HG03095 (cell line): ENCODE results near the gene GPR141.

ENCODE experiments used
- ATAC-seq: cut with Tn5 transposase; IDR thresholded peaks from one replicate; pipeline ENCODE4 v1.9.1; 2021; ENCODE audit warnings: moderate library complexity; ENCODE audit not compliant: unreplicated experiment

Gene GPR141

DNA sequence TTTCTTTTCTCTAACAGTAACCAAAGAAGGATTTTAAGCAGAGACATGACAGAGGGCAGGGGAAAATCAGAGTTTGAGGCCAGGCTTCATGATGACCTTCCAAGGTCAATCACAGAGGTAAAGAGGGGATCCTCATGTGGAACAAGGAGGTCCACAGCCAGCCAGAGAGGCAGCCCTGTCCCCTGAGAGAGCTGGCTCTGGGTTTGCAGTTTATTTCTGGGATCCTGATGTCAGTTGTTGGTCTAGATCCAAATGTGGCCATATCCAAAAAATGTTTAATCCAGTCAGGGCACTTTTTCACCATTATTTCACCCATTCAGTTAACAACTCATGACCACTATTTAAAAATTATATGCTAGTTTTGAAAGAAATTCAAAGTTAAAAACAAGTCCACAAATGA is 45.6 kb downstream of the GPR141 start:
- ATAC-seq, result no peak

DNA sequence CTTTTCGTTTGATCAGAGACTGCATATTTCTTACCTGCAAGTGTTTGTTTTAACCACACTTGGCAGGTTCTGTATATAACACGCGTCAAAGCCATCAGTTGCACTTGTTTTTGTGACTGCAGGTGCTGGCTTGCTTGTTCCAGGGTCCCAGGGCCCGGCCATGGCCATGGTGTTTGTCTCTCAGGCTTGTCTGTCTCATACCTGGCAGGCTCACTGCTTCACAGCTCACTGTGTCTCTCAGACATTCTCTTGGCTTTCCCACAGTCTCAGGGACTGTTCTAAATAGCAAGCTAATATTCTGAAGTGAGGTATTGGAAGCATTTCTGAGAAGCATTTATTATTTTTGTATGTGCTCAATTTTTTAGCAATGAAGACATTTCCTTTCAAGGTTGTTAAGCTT is 46.9 kb downstream of the GPR141 start:
- no peak for ATAC-seq

DNA sequence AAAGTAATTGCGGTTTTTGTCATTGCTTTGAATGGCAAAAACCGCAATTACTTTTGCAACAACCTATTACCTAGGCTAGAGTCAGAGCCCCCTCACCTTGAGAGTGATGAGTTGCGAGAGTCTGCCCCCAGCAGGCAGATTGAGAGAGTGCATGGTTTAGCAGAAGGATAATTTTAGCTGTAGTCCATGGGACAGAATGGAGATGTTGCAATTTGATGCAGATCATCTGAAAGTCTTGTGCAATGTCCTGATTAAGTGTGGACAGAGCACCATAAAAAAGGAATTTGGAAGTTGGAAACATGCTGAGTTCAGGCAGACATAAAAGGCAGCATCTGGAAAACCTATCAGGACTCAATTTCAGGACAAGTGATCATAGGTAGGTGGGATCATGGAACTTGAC is 48.7 kb downstream of the GPR141 start:
- peak; percentile 79 for ATAC-seq

DNA sequence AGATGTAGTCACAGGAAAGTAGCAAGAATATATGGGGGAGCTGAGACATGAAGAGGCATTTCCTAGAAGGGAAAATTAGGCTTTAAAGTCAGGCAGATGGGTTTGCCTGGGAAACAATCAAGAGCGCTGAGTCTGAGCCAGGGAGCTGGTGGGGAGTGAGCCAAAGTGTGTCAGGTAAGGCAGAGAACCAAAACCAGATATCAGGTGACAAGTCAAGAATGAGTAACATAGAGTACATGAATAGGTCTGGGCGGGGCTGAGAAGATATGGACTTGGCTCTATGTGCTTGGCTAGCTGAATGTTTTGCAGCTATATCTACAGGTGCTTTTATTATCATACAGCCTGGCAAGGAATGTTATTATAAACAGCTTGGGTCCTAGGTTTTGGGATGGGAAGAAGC is 49.3 kb downstream of the GPR141 start:
- ATAC-seq, result no peak

DNA sequence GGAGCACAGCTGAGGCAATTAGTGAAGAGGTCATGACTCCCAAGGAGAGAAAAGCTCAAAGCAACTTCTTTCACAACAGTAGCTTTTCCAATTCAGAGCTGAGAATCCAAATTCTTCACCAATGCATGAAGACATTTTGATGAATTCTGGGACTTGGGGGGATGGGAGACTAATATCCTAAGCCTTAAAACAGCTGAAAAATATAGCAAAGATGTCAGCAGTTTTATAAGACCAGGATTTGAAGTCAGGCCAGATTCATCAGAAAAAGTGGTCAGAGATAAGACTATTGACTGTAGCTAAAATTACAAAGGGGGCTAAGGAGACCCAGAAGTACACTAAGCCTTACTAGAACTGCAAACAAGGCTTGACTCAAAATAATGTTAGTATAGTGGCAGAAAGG is 51.6 kb downstream of the GPR141 start:
- ATAC-seq, result no peak

DNA sequence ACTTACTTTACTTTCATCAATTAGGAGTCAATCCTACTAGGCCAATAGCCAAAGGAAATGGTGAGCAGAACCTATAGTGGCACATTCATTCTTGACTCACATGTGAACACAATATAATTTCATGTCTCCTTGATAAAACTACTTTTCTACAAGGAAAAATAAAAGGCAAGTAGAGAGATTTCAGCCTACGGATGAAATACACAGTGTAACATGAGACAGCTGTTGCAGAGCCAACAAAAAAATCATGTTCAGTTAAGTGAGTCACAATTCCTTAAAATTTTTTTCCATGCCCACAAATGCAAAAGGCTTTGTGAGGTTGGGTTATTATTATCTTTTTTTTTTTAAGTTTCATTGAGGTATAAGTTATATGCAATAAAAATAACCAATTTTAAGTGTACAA is 54.8 kb downstream of the GPR141 start:
- no peak for ATAC-seq

DNA sequence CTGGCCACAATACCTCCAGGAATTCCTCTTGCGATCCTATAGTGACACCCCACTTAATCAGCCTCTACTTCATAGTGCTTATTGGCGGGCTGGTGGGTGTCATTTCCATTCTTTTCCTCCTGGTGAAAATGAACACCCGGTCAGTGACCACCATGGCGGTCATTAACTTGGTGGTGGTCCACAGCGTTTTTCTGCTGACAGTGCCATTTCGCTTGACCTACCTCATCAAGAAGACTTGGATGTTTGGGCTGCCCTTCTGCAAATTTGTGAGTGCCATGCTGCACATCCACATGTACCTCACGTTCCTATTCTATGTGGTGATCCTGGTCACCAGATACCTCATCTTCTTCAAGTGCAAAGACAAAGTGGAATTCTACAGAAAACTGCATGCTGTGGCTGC is 56.8 kb downstream of the GPR141 start:
- no peak for ATAC-seq

DNA sequence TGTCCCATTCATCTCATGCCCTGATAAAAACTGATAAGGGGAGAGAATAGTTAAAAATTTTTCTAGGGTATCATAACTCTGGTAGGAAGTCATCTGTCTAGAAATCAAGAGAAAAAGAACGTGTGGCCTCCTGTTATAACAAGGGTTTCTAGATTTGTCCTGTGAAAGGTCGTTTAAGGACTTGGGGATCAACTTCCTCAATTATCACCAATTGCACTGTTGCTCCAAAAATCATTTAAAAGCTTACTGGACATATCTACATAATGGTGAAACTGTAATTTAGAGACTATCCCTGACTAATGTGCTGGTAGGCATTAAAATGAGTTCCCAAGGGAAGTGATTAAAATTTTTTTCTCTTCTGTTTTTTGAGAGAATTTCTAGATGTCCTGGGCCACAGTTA is 58.2 kb downstream of the GPR141 start:
- ATAC-seq, result no peak

DNA sequence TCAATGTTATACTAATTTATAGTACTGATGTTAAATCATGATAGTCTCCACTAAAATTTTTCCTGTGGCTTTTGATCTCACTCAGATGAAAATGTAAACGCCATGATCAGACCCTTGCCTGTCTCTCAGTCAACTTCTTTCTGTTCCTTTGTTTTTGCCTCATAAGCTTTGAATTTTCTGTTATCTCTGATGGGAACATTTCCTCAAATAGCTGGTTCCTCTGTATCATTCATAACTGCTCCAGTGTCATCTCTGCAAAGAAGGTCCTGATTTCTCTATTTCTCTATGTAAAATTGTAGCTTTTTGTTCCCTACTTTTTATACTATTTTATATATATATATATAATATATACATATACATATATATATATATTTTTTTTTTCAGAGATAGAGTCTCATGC is 67.5 kb downstream of the GPR141 start:
- ATAC-seq, result no peak

DNA sequence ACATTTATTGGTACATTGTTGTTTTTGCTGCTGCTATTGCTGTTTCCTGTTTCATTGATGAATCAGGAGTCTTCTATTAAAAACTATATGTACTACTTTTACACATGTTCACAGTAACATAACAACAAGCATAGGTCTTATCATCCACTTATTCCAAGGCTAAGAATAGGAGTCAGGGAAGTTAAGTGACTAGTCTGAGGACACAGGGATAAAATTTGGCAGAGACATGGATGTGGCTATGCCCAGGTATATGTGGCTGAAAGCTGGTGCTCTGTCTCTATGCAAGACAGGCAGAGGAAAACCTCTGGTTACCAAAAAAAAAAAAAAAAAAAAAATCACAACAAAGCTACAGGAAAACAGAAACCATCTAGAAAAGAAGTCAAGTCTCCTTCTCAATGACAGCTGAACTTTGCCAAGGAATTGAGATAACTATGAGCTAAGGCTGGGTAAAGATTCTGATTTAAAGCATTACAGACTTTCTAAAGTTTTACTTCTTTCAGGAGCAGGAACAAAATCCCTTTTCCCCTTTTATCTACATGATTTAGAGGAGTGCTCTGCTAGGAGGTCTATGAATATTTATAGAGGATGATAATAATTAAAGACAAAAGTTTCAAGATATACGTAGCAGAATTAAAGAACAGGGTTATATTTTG is 70.0 kb downstream of the GPR141 start:
- ATAC-seq, result no peak

DNA sequence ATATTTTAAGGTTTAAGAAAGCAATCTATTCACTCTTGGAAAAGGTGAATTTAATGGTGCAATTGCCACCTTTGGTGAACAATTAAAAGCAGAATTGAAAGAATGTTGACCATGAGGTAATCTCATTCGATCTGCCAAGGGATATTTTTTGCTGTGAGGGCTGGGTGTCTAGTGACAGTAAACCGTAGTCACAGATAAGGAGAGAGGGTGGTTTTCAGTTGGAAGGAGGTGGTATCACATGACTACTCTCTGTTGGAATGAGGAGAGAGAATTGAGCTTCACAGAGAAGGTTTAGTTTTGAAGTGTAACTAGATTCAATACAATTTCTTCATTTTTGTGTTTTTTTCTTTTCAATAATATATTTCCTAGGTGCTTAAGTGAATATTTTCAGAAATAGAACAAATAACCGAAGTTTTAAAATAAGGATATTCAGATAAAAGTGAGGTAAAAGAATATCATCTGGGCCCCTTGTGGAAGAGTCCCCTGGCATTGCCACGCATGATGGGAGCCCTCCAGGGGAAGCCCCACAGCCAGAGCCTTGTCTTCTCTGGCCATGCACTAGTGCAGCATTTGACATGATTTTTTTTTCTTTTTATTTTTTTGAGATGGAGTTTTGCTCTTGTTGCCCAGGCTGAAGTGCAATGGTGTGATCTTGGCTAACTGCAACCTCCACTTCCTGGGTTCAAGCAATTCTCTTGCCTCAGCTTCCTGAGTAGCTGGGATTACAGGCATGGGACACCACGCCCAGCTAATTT is 73.4 kb downstream of the GPR141 start:
- no peak for ATAC-seq

DNA sequence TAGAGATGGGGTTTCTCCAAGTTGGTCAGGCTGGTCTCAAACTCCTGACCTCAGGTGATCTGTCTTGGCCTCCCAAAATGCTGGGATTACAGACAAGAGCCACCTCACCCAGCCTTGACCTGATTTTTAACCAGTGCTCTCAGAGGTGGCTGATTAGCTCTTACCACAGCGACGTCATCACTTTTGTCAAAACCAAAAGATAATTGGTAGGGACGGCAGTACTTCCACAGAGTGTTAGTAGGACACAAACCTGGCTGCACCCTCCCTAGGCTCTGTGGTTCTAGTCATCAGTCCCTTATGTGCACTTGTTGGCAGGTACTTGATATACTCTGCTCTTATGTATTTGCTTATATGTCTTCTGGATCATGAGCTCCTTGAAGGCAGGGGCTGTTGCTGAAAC is 74.0 kb downstream of the GPR141 start:
- no peak for ATAC-seq

DNA sequence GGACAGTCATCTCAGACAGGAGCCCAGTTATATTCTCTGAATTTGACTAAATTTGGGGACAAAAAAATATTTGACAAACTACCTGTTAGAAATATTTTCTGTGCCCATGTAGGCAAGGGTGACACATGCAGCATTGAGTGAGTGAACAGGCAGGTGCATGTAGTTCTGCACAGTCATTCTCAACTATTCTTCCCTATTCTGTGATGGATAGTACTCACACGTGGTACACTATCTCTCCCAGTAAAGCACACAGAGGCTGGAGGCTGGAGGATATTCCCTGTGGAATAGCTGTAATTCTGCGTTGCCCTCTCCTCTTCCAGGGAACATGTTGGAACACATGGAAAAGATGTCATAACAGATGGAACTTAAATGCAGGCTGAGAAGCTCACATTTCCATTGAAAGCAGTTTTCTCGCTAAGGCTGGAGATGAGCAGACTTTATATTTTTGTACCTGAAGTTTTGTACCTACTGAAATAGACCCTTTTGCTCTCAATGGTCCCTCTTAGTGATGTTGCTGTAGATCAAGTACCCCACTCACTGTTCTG is 75.0 kb downstream of the GPR141 start:
- ATAC-seq, result no peak

DNA sequence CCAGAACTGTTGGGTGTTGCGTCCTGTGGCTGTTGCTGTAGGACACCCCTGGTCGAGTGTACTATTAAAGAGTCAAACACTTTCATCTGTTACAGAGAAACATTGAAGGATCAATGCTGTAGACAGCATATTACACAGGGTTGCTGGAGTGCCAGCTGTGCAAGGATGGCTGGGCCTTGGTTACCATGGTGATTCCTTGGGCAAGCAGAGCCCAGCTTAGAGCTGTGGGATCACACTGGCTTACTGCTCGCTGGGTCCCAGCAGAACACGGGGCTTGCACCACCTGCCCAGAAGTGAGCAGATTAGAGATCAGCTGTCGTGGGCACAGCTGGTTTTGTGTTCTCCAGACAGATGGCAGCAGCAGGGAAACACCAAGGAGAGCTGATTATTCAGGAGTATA is 76.0 kb downstream of the GPR141 start:
- no peak for ATAC-seq

DNA sequence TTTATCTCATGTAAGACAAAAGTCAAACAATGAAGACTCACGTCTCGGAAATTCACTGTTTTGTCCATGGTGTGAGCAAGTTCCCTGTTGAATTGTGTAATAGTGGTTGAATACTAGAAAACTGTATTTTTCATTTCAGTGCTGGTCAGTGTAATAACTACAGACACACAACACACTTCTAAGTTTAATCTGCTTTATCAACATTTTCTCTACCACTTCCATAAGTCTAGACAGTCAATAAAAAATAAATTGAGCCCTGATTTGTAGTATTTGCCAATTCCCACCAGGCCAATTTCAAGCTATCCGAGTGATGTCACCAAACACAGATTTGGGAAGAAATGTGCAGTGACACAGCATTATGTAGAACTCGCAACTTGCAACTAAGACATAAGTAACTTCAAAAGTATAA is 81.9 kb downstream of the GPR141 start:
- ATAC-seq, result no peak

DNA sequence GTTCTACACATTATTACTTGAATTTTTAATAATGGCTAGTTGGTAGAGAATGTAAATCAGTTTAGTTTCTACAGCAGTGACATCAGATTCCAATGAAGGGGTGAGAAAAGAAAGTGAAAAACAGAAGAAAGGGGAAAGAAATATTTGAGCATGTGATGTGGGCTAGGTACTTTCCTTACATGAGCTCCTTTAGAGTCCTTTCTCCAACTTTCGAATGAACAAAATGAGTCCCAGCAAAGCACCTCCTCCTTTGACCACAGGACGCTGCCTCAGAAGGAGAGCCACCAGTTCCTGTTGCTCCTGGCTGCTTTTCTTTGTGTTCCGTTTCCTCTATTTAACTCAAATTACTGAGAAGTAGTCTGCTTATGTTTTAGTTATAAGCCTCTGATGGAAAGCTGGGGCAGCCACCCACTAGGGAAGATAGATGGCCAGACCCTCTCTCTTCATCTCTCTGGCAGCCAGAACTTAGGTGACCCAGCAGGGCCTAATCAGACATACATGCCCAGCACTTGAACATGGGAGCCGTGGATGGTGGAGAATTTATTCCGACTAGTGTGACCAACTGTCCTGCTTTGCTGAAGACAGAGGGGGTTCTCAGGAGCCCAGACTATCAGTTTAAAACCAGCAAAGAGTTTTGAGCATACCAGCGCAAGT is 82.4 kb downstream of the GPR141 start:
- ATAC-seq, result peak; percentile 97

DNA sequence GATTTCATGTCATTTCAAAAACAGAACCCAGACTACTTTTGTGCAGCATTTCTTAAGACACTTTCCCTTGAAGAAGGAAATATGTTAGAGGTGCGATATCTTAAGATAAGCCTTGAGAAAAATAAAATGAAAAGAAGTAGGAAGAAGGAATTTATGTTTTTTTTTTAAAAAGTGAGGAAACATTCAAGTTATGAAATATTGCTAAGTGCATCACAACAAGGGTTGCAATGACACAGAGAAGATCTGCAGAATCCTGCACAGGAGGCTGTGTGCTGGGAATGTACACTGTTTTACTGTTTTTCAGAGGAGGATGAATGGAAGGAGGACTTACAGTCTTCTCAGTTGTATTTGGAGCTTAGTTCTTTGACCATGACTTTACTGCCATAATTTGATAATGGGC is 85.0 kb downstream of the GPR141 start:
- ATAC-seq, result no peak

DNA sequence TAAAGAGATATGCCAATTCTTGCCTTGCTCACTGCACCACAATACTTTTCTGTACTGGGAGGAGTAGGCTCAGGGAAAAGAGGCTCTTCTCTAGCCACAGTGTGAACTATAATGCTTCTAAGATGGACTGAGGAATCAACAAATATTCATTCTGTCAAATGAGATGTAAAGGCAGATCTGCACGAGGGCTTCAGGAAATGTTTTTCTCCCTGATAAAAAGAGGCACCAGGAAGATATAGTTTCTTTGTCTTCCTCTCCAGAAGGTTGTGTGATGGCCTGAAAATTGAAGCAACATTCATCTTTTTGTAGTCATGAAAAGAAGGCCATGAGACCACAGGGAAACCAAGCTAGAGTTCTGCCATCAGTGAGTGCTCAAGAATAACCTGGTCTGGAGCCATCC is 85.7 kb downstream of the GPR141 start:
- no peak for ATAC-seq

DNA sequence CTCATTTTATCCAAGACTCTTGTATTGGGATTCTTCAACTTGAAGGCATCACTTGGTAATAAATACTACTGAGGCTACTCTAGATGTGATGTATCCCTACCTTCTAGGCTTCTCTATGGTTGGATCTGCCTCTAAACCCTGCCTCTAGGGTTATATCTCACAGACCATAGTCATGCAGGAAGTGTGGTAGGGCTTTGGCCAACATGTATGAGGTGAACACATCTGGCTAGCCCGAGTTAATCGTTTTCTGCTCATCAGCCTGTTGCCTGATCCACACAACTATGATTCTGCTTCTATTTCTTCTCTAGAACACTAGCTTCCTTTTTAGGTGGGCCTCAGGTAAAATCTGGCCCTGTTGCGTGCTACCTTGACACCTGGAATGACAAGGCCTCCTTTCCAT is 86.2 kb downstream of the GPR141 start:
- ATAC-seq, result no peak

DNA sequence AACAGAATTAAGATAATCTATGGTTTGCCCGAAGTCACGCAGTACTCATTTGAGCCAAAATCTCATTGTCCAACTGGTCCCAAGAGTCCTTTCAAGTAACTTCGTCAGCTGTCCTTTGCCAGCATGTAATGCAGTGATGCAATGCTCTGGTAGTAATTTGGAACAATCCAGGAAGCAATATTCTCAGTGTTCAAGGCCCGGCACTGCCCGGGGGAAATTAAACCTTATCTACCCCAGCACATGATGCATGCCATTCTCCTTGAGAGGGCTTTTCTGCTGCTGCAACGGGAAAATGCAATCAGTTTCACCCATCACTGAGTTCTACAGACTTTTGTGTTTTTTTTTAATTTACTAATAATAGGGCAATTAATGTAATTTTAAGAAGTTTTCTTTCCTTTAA is 87.3 kb downstream of the GPR141 start:
- ATAC-seq, result no peak

DNA sequence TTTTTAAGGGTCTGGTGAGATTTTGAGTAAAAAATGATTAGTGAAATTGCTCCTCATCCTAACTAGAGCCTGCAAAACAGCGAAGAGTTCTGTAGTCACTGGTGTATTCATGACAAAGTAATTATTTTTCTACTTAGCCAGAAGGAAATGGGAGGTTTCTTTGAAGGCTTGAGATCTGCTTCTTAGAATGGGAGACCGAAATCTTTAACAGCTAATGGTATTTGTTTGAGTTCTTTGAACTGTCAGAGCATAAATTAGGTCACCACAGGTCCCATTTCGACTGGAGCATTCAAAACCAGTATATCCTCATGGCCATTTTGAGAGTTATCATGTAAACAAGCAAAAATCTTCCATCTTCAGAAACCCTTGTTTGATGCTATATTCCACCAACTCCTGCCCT is 87.8 kb downstream of the GPR141 start:
- ATAC-seq, result no peak

DNA sequence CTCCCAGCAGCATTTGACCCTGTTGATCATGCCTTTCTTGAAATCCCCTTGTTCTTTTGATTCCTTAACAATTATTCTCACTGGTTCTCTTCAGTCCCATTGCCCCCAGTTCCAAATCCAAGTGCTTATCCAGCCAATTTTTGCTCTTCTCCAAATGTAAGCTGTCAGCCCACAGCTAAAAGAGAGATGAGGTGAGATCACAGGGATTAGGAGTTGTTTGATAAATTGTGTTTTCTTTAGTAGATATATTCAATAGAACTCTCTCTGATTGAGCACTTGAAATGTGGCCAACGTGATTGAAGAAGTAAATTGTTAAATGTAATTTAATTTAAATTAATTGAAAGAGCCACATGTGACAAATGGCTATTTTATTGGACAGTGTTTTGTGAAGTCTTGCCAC is 88.2 kb downstream of the GPR141 start:
- no peak for ATAC-seq
